IPS DF 19.7 (cell line): ENCODE results near the gene WDR43.

Source experiments
- DNase-seq: peaks from one replicate; pipeline ENCODE4 v3.0.0-alpha.2; 2013; ENCODE audit warnings: low read depth, low spot score

Gene WDR43

DNA sequence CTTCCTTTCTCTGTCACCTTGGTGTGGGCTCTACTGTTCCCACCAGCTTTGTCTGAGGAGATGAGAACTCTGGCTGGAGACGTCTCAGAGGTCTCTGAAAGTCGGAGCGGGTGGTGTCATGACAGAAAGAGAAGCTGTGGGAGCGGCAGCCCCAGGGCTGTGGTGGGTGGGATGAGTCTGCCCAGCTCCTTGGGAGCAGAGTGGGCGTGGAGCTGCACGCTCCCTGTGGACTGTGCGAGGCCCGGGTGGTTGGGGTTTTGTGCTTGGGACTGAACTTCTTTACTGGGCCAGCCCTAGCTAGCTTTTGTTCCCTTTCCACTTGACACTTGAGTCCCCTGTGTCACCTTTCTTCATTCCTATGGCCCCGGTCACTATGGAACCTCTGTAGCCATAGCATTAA is 97.0 kb downstream of the WDR43 start:
- DNase-seq, result no peak

DNA sequence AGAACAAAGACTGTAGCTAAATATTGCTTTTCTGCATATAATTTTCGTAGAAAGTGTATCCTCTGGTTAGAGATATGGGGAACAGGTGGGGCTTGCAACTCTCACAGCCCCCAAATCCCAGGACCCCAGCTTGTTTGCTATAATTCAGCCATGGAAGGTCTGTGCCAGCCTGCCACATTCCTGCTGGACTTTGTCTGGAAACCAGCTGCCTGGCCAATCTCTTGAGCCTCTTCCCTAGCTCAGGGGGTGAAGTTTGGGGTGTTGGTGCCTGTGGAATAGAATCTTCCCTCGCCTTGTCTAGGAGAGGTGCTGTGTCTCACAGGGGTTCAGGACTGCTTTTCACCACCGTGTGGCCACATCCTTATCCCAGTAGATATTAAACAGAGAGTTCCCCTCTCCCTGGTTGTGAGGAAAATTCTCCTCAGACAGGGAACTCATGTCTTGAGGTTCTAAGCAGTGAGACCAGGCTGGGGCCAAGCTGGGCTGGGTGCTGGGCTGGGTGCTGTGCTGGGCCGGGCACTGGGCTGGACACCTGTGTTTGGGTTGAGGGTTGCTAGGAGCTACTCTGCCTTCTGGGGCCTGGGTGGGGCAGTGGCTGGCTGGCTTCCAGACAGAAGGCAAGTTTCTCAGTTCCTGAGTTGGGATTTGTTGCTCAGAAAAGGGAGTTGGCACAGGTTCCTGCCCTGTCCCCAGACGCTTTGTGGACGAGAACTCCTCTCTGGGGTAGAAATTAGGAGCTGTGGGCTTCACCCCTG is 98.9 kb downstream of the WDR43 start:
- DNase-seq, result no peak

- DNase-seq, result no peak
Observed at GRCh38 chr2:28994074-28994473, 99.6 kb downstream of the WDR43 start.

DNA sequence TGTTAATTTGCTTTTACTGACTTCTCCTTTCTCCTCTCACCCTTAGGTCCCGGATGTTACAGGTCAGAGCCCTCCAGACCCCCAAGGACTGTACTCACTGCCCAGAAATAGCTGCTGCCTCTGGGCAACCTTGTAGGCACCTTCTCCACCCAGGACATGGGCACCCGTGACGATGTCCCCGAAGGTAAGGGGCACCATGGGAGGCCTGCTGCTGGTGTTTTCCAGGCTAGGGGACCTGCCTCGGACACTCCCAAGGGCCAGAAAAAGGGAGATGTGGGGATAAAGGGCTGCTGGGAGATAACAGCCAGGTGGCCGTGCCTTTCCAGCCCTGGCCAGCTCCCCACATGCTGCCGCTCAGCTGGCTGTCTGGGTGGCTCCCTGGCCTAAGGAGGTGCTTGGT is 100.2 kb downstream of the WDR43 start:
- DNase-seq, result no peak

GRCh38 chr2:28995765-28996750 is 101.6 kb downstream of the WDR43 start:
- DNase-seq, result no peak

GRCh38 chr2:28997237-28997846 is 102.9 kb downstream of the WDR43 start:
- no peak for DNase-seq
